ENCODE data around the gene SETD6.
"Not testable (repeated sequence)": the region's sequence is repeated elsewhere in the genome, so short reads cannot be mapped to it uniquely, and the experiment has no call there.

The SETD6 gene

DNA sequence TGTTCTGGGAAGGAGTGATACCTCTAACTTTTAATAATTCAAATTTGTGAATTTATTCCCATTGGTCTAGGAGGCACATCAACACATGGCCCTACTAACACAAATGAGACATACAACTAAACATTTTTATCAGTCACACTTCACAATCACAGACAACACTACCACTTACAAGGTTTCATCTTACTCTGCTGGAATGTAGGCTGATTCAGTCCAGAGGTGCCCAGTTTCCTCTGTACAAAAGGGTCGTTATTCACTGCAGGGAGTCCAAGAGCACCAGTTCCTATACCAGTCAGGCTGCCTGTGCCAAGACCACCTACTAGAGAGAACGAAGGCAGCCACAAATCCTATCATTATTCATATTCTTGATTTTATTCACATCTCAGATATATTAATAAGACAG lies 41.4 kb downstream of the SETD6 start:
- Histone ChIP-seq H3K36me3 (ENCODE audit: low read depth) (peaks cover 100% of the 10 kb centered on the region), H3K4me1 (ENCODE audit: insufficient read depth, poor library complexity, severe bottlenecking) (no peaks in the 10 kb centered on the region), H3K4me3 (ENCODE audit: severe bottlenecking) (no peak overlapping the region), H3K9me3 (ENCODE audit: severe bottlenecking) (no peaks in the 10 kb centered on the region), H3K27ac (ENCODE audit: poor library complexity, severe bottlenecking) (no peak overlapping the region), H3K27me3 (ENCODE audit: insufficient read depth, poor library complexity, severe bottlenecking) (no peaks in the 10 kb centered on the region)
- ATAC-seq (ENCODE audit: low read depth) = no peak
- DNase-seq (ENCODE audit: low spot score) = no peak
- TF ChIP-seq, protein P1, sequence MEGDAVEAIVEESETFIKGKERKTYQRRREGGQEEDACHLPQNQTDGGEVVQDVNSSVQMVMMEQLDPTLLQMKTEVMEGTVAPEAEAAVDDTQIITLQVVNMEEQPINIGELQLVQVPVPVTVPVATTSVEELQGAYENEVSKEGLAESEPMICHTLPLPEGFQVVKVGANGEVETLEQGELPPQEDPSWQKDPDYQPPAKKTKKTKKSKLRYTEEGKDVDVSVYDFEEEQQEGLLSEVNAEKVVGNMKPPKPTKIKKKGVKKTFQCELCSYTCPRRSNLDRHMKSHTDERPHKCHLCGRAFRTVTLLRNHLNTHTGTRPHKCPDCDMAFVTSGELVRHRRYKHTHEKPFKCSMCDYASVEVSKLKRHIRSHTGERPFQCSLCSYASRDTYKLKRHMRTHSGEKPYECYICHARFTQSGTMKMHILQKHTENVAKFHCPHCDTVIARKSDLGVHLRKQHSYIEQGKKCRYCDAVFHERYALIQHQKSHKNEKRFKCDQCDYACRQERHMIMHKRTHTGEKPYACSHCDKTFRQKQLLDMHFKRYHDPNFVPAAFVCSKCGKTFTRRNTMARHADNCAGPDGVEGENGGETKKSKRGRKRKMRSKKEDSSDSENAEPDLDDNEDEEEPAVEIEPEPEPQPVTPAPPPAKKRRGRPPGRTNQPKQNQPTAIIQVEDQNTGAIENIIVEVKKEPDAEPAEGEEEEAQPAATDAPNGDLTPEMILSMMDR (IDR thresholded peaks at IDR 0.05; ENCODE audit: poor library complexity, severe bottlenecking) = no peak

- peak overlapping the region; percentile 28 for H3K27ac ChIP-seq (ENCODE audit: poor library complexity, severe bottlenecking)
- H3K27me3 ChIP-seq (ENCODE audit: insufficient read depth, poor library complexity, severe bottlenecking) = no peaks in the 10 kb centered on the region
- TF ChIP-seq, protein P1 (IDR thresholded peaks at IDR 0.05; ENCODE audit: poor library complexity, severe bottlenecking) = no peak
- peaks cover 11% of the 10 kb centered on the region for H3K4me1 ChIP-seq (ENCODE audit: insufficient read depth, poor library complexity, severe bottlenecking)
- ATAC-seq (ENCODE audit: low read depth) = peak; percentile 99
- H3K4me3 ChIP-seq (ENCODE audit: severe bottlenecking) = no peak overlapping the region
- no peak for DNase-seq (ENCODE audit: low spot score)
- H3K9me3 ChIP-seq (ENCODE audit: severe bottlenecking) = no peaks in the 10 kb centered on the region
- H3K36me3 ChIP-seq (ENCODE audit: low read depth) = peaks cover 93% of the 10 kb centered on the region
These were observed 47.9 kb downstream of the SETD6 start for GRCh38 chr16:58563235-58563634.

GRCh38 chr16:58563775-58564174 lies 48.5 kb downstream of the SETD6 start:
- Histone ChIP-seq H3K27ac (ENCODE audit: poor library complexity, severe bottlenecking) (peak overlapping the region; percentile 28), H3K4me3 (ENCODE audit: severe bottlenecking) (no peak overlapping the region), H3K9me3 (ENCODE audit: severe bottlenecking) (no peaks in the 10 kb centered on the region), H3K27me3 (ENCODE audit: insufficient read depth, poor library complexity, severe bottlenecking) (no peaks in the 10 kb centered on the region), H3K36me3 (ENCODE audit: low read depth) (peaks cover 93% of the 10 kb centered on the region), H3K4me1 (ENCODE audit: insufficient read depth, poor library complexity, severe bottlenecking) (peaks cover 11% of the 10 kb centered on the region)
- TF ChIP-seq, protein P1 (IDR thresholded peaks at IDR 0.05; ENCODE audit: poor library complexity, severe bottlenecking) = no peak
- ATAC-seq (ENCODE audit: low read depth) (peak; percentile 57), DNase-seq (ENCODE audit: low spot score) (no peak)

DNA sequence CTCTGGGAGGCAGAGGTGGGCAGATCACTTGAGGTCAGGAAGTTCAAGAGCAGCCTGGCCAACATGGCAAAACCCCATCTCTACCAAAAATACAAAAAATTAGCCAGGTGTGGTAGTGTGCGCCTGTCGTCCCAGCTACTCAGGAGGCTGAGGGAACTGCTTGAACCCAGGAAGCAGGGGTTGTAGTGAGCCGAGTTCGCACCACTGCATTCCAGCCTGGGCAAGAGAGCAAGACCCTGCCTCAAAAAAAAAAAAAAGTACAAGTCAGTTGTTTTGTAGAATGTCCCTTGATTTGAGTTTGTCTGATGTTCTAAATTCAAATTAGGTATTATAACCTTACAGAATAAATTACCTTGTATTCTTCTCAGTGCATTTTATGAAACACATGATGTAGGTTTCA lies 50.4 kb downstream of the SETD6 start:
- not testable (repeated sequence) for H3K27me3 ChIP-seq (ENCODE audit: insufficient read depth, poor library complexity, severe bottlenecking); DNase-seq (ENCODE audit: low spot score); H3K9me3 ChIP-seq (ENCODE audit: severe bottlenecking); H3K27ac ChIP-seq (ENCODE audit: poor library complexity, severe bottlenecking); H3K4me3 ChIP-seq (ENCODE audit: severe bottlenecking); ATAC-seq (ENCODE audit: low read depth)
- H3K4me1 ChIP-seq (ENCODE audit: insufficient read depth, poor library complexity, severe bottlenecking) = peaks cover 11% of the 10 kb centered on the region
- peaks cover 93% of the 10 kb centered on the region for H3K36me3 ChIP-seq (ENCODE audit: low read depth)
